ENCODE data around the gene ARFGEF3. TPM values are rescaled to one million over a fixed set of nuclear protein-coding genes. Genes with fewer than 3 reads are reported as not detected.

Gene ARFGEF3
- total RNA-seq, 3 donors from 2014 or later, result 1.9 to 28.1 (median 22.0) TPM

GRCh38 chr6:138234363-138234762 lies 72.6 kb downstream of the ARFGEF3 start:
- intact Hi-C loops (cut with DNase I; ENCODE audit: low total_unique reads), result loop anchor here (5.0 kb wide), 1 partner anchor 982 kb away; no protein-coding TSS in a partner anchor
- Histone ChIP-seq H3K9me3 (no peaks in the 10 kb centered on the region), H3K27me3 (no peaks in the 10 kb centered on the region), H3K4me3 (no peak overlapping the region), H3K4me1 (no peaks in the 10 kb centered on the region), H3K27ac (no peak overlapping the region), H3K36me3 (no peaks in the 10 kb centered on the region)
- DNase-seq (ENCODE audit: low spot score in 2 of 2), result no peak
- TF ChIP-seq POLR2A (IDR thresholded peaks at IDR 0.05) (no peak), CTCF (IDR thresholded peaks at IDR 0.05) (no peak), POLR2AphosphoS5 (IDR thresholded peaks at IDR 0.05) (no peak)

DNA sequence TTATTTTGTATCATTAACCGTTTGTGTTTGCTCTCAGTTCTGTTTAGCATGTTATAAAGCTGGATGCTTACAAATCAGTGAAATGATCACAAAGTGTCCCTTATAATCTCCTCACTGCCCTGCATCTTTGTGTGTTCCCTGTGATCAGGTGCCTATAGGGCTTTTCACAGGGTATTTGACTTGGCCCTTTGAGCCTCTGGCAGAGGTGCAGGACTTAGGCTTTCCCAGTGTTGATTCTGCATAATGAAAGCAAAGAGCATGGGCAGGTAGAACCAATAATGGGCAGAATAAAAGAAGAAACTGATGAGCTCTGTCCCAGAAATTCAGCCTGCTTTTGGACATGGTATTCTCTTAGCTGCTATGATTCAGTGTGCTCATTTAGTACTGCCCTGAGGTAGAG lies 73.5 kb downstream of the ARFGEF3 start:
- DNase-seq (ENCODE audit: low spot score in 2 of 2), result no peak
- Histone ChIP-seq H3K9me3 (no peaks in the 10 kb centered on the region), H3K36me3 (no peaks in the 10 kb centered on the region), H3K4me3 (no peak overlapping the region), H3K4me1 (no peaks in the 10 kb centered on the region), H3K27ac (no peak overlapping the region), H3K27me3 (no peaks in the 10 kb centered on the region)
- no peak for TF ChIP-seq CTCF (IDR thresholded peaks at IDR 0.05)
- TF ChIP-seq POLR2AphosphoS5 (IDR thresholded peaks at IDR 0.05), result no peak
- TF ChIP-seq POLR2A (IDR thresholded peaks at IDR 0.05), result no peak
- intact Hi-C loops (cut with DNase I; ENCODE audit: low total_unique reads), result no loop called here

DNA sequence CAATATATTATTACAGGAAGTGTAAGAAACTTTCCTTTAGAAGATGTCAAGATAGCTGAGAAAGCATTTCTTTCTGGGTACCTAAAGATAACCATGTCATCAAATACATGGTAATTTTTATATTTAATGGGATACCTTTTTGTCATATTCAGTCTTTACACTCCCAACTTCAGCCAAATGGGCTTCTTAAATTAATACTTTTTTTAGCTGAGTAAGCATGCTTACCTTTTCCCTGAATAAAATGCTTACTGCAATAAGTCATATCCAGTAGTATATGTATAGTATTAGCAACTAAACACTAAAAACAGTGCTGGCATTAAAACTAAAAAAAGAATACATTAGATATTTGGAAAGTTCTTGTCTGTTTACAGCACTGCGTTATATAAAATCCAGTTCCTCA lies 74.0 kb downstream of the ARFGEF3 start:
- no peaks in the 10 kb centered on the region for H3K27me3 ChIP-seq
- no peak for TF ChIP-seq POLR2A (IDR thresholded peaks at IDR 0.05)
- no peak for TF ChIP-seq CTCF (IDR thresholded peaks at IDR 0.05)
- TF ChIP-seq POLR2AphosphoS5 (IDR thresholded peaks at IDR 0.05), result no peak
- no peak overlapping the region for H3K27ac ChIP-seq
- H3K36me3 ChIP-seq, result no peaks in the 10 kb centered on the region
- no peak overlapping the region for H3K4me3 ChIP-seq
- intact Hi-C loops (cut with DNase I; ENCODE audit: low total_unique reads), result no loop called here
- H3K9me3 ChIP-seq, result no peaks in the 10 kb centered on the region
- H3K4me1 ChIP-seq, result no peaks in the 10 kb centered on the region
- DNase-seq (ENCODE audit: low spot score in 2 of 2), result no peak

DNA sequence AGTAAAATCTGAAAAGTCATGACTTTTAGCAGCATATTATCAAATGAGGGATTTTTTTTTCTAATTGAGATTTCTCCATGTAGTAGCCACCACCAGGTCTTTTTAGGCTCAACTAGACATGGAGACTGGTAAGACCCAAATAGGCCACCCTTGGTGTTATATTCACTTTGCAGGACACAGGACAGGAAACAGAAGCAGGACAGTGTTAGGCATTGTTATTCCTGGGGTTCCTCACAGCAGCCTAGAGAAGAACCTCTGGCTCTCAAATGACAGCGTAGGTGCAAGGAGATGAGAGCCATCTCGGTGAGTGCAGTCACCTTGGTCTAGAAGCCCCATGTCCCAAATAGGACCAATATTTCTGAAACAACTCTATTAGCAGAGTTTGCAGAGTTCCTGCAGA lies 75.7 kb downstream of the ARFGEF3 start:
- DNase-seq (ENCODE audit: low spot score in 2 of 2), result no peak
- no peak overlapping the region for H3K4me3 ChIP-seq

DNA sequence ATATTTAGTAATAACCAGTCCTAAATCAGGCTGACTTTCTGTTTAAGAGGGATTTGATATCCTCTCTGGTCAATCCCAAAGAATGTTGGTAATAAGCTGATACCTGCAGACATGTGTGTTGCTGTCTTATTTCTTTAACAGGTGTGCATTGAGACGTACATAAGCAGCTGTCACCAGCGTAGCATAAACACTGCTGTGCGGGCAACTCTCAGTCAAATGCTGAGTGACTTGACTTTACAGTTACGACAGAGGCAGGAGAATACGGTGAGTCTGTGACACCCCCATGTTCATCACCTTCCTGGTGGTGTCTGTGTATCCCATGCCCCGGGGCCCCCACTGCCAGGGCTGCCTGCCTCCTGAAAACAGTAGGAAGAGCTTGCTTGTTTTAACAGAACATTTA lies 76.6 kb downstream of the ARFGEF3 start:
- intact Hi-C loops (cut with DNase I; ENCODE audit: low total_unique reads), result no loop called here
- H3K4me1 ChIP-seq, result no peaks in the 10 kb centered on the region
- DNase-seq (ENCODE audit: low spot score in 2 of 2), result no peak
- no peaks in the 10 kb centered on the region for H3K27me3 ChIP-seq
- no peaks in the 10 kb centered on the region for H3K9me3 ChIP-seq
- no peaks in the 10 kb centered on the region for H3K36me3 ChIP-seq
- no peak overlapping the region for H3K27ac ChIP-seq
- TF ChIP-seq CTCF (IDR thresholded peaks at IDR 0.05) (no peak), POLR2AphosphoS5 (IDR thresholded peaks at IDR 0.05) (no peak), POLR2A (IDR thresholded peaks at IDR 0.05) (no peak)
- H3K4me3 ChIP-seq, result no peak overlapping the region

More for the DNA sequence above, 75.7 kb downstream of the ARFGEF3 start:
- Histone ChIP-seq H3K27me3 (no peaks in the 10 kb centered on the region), H3K9me3 (no peaks in the 10 kb centered on the region), H3K36me3 (no peaks in the 10 kb centered on the region), H3K4me1 (no peaks in the 10 kb centered on the region), H3K27ac (no peak overlapping the region)
- intact Hi-C loops (cut with DNase I; ENCODE audit: low total_unique reads), result no loop called here
- TF ChIP-seq POLR2AphosphoS5 (IDR thresholded peaks at IDR 0.05) (no peak), CTCF (IDR thresholded peaks at IDR 0.05) (no peak), POLR2A (IDR thresholded peaks at IDR 0.05) (no peak)

Measured in breast epithelium (tissue), 4 donors.